LNCAP (cell line): ENCODE results near the gene FGF11.

ENCODE experiments used
- CTCF ChIP-seq: fragments of 450-650 bp; IDR thresholded peaks from 2 replicates; pipeline ENCODE4 v1.5.1; 2017; ENCODE audit warnings: mild to moderate bottlenecking

Gene FGF11

DNA sequence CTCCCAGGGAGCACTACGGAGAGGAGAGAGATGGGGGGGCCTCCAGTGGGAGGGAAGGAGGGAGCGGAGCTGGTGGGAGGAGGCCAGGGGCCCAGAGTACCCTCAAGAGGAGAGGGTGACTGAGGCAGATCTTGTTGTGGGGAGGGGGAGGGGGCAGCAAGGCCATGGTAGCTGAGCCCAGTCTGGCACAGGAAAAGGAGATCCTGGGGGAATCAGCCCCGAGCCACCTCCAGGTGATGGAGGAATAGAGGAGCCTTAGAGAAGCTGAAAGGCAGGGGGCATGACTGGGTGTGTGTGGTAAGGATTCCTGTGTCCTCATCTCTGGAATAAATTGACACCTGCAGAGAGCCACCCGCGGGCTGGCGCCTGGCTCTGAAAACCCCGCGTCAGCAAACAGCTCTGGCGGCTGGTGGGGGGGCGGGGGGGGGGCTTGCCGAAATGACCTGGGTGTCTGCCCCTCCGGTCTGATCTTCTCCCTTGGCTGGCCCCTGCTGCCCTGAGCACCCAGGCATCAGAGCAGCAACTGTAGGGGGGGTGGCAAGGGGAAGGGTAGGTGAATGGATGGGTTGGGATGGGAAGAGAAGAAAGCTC, 33.0 kb upstream of the FGF11 start:
- no peak for TF ChIP-seq CTCF

GRCh38 chr17:7407082-7407481, 32.2 kb upstream of the FGF11 start:
- no peak for TF ChIP-seq CTCF

GRCh38 chr17:7407485-7408251, 31.6 kb upstream of the FGF11 start, which contains the start of gene NLGN2:
NLGN2 (plus strand) TSS chr17:7407845; CDS start chr17:7408256, 411 bp downstream.
- TF ChIP-seq CTCF: no peak

DNA sequence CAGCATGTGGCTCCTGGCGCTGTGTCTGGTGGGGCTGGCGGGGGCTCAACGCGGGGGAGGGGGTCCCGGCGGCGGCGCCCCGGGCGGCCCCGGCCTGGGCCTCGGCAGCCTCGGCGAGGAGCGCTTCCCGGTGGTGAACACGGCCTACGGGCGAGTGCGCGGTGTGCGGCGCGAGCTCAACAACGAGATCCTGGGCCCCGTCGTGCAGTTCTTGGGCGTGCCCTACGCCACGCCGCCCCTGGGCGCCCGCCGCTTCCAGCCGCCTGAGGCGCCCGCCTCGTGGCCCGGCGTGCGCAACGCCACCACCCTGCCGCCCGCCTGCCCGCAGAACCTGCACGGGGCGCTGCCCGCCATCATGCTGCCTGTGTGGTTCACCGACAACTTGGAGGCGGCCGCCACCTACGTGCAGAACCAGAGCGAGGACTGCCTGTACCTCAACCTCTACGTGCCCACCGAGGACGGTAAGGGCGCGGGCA, 31.0 kb upstream of the FGF11 start:
- TF ChIP-seq CTCF: no peak

GRCh38 chr17:7408863-7409262, 30.4 kb upstream of the FGF11 start:
- no peak for TF ChIP-seq CTCF

- TF ChIP-seq CTCF: no peak
Measured at GRCh38 chr17:7409716-7410115, 29.6 kb upstream of the FGF11 start.

DNA sequence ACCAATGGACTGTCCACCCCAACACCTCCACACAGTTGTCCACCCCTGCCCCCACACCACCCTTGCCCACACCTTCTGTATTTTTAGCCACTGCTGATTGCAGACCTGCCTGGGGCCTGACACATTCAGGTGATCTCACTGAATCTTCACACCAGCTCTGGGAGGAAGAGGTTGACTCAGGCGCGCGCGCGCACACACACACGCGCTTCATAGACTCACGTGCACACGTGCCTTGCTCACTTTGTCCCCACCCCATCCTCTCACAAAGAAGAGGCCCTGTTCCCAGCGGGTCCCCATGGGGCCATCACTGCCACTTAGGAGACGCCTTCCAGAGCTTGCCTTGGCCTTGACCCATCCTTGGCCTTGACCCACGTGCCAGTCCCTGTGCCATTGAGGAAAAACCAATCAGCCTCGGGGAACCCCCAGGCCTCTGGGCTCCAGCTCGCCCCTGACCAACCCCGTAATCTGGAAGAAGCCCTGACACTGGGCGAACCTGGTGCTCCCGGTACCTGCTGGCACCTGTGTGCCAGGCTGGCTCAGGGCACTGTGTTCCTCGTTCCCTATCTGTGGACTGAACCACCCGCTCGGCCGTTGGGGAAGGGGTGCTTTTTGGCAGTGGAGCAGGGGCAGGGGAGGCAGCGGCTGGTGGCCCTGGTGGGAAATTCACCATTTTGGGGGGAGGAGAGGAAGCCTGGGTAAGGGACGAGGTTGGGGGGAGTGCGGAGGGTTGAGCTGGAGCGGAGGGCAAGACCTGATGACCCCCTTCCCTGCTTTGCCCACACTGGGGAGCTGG, 28.5 kb upstream of the FGF11 start:
- TF ChIP-seq CTCF: no peak
